PC-9 (cell line): ENCODE measurements around the gene SLC4A1AP.

Source experiments
- CTCF ChIP-seq: fragments of 200-600 bp; sonication (generic); conservative IDR thresholded peaks from 2 replicates; pipeline ENCODE4 v1.6.1; 2017; ENCODE audit warnings: mixed run types, antibody characterized with exemption, mild to moderate bottlenecking, moderate library complexity
- EZH2 ChIP-seq: fragments of 200-600 bp; sonication (generic); IDR thresholded peaks from 2 replicates; pipeline ENCODE4 v1.8.0; 2017; ENCODE audit warnings: antibody characterized with exemption, low read depth

- no peak for TF ChIP-seq CTCF
- TF ChIP-seq EZH2 = no peak
Observed at GRCh38 chr2:27730261-27730662, 66.6 kb downstream of the SLC4A1AP start.
